ENCODE data around the gene SIT1. TPM values are rescaled to one million over a fixed set of nuclear protein-coding genes. Genes with fewer than 3 reads are reported as not detected.

The SIT1 gene
- total and polyA plus RNA-seq, 10 donors, result 24.2 to 82.7 (median 41.1) TPM

DNA sequence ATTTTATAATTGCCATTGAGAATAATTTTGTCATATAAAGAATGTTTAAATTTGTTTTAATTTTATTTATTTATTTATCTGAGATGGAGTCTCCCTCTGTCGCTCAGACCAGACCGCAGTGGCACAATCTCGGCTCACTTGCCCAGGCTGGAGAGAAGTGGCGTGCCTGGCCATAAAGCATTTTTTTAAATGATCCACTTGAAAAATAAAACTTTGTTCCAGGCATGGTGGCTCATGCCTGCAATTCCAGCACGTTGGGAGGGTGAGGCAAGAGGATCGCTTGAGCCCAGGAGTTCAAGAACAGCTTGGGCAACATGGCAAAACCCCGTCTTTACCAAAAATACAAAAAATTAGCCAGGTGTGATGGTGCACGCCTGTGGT is 2.1 kb upstream of the SIT1 start:
- no peak for DNase-seq
- Histone ChIP-seq H3K4me1 (peaks cover 27 to 89% (median 58%) of the 10 kb centered on the region in 6 donors), H3K9me3 (no peaks in the 10 kb centered on the region), H3K27me3 (replicated peaks in 1 of 7) (no peaks in the 10 kb centered on the region), H3K27ac (peak overlapping the region in 3 of 8 donors; percentile 7 to 95 (median 13)), H3K4me3 (no peak overlapping the region), H3K36me3 (no peaks in the 10 kb centered on the region)
- 91 to 94% (median 93%) methylated on average over 8 of the region's 8 CpGs for WGBS, 5 donors
- intact Hi-C loops (cut with DNase I; ENCODE audit: low total_unique reads), result no loop called here
- TF ChIP-seq, protein P1, sequence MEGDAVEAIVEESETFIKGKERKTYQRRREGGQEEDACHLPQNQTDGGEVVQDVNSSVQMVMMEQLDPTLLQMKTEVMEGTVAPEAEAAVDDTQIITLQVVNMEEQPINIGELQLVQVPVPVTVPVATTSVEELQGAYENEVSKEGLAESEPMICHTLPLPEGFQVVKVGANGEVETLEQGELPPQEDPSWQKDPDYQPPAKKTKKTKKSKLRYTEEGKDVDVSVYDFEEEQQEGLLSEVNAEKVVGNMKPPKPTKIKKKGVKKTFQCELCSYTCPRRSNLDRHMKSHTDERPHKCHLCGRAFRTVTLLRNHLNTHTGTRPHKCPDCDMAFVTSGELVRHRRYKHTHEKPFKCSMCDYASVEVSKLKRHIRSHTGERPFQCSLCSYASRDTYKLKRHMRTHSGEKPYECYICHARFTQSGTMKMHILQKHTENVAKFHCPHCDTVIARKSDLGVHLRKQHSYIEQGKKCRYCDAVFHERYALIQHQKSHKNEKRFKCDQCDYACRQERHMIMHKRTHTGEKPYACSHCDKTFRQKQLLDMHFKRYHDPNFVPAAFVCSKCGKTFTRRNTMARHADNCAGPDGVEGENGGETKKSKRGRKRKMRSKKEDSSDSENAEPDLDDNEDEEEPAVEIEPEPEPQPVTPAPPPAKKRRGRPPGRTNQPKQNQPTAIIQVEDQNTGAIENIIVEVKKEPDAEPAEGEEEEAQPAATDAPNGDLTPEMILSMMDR (IDR thresholded peaks at IDR 0.05 in 8 of 11, conservative IDR thresholded peaks at IDR 0.05 in 3 of 11), result no peak
- TF ChIP-seq POLR2AphosphoS5 (IDR thresholded peaks at IDR 0.05) (no peak), POLR2A (IDR thresholded peaks at IDR 0.05) (no peak)

DNA sequence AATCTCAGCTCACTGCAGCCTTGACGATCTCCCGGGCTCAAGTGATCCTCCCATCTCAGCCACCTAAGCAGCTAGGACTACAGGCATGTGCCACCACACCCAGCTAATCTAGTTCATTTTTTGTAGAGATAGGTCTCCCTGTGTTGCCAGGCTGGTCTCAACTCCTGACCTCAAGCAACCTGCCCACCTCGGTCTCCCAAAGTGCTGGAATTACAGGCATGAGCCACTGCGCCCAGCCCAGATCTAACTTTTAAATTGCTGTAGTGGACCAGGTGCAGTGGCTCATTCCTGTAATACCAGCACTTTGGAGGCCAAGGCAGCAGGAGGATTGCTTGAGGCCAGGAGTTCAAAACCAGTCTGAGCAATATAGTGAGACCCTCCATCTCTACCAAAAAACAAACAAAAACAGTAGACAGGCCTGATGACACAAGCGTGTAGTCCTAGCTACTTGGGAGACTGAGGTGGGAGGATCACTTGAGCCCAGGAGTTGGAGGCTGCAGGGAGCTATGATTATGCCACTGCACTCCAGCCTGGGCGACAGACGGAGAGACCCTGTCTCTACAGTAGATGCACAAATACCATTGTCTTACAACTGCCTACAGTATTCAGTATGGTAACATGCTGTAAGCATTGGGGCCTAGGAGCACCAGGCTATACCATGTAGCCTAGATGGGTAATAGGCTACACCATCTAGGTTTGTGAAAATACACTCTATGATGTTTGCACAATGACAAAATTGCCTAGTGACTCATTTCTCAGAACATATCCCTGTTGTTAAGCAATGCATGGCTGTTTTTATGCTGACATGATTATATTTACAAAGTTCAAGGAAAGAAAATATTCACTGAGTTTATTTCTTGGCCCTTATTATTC is 1.5 kb upstream of the SIT1 start:
- Histone ChIP-seq H3K36me3 (no peaks in the 10 kb centered on the region), H3K9me3 (no peaks in the 10 kb centered on the region), H3K27ac (peak overlapping the region in 4 of 8 donors; percentile 85 to 95 (median 93)), H3K27me3 (replicated peaks in 1 of 7) (no peaks in the 10 kb centered on the region), H3K4me3 (no peak overlapping the region), H3K4me1 (peaks cover 29 to 89% (median 59%) of the 10 kb centered on the region in 6 donors)
- 89 to 94% (median 91%) methylated on average over 7 of the region's 7 CpGs for WGBS, 5 donors
- DNase-seq, result no peak
- TF ChIP-seq POLR2AphosphoS5 (IDR thresholded peaks at IDR 0.05), result no peak
- TF ChIP-seq, protein P1 (IDR thresholded peaks at IDR 0.05 in 8 of 11, conservative IDR thresholded peaks at IDR 0.05 in 3 of 11), result no peak
- TF ChIP-seq POLR2A (IDR thresholded peaks at IDR 0.05), result no peak
- intact Hi-C loops (cut with DNase I; ENCODE audit: low total_unique reads), result no loop called here

DNA sequence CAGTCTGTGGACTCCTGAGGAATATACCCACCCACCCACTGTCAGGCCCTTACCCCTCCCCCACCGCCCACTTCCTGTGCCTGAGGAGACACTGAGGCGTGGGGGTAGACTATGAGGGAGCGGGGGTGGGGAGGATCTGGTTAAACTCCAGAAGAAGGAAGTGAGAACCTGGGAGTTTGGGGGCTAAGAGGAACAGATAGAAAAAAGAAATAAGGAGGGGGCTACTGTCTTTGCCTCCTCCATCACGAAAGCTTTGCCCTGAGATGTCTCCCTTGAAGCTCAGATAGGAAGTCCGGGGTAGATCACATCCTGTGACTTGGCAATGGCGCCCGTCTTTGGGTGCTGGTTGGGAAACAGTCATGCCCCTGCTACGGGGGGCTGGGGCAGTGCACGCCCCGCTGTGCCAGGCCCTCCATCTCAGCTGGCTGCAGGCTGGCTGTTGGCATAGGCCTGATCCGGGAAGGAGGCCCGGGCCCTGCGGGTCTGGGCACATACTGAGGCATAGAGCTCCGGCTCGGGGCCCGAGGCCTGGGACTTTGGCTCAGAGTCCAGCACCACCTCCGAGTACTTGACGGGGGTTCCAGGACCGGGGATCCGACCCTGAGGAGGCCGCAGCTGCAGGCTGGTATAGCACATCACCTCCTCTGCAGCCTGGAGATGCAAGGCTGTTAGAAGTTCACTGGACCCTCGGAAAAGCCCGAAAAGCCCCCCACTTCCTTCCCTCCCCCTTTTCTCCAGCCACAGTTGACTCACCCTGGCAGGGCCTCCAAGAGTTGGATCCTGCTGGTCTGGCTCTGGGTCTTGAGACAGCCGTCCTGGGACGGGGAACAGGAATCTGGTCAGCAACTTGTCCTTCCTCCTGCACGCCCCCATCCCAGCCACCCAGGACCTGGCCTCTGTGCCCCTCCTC is 1.0 kb downstream of the SIT1 start:
- Histone ChIP-seq H3K36me3 (no peaks in the 10 kb centered on the region), H3K4me1 (peaks cover 36 to 88% (median 68%) of the 10 kb centered on the region in 6 donors), H3K9me3 (no peaks in the 10 kb centered on the region), H3K4me3 (peak overlapping the region; percentile 41 to 73 (median 54)), H3K27ac (peak overlapping the region; percentile 68 to 95 (median 81)), H3K27me3 (replicated peaks in 1 of 7) (no peaks in the 10 kb centered on the region)
- intact Hi-C loops (cut with DNase I; ENCODE audit: low total_unique reads), result no loop called here
- WGBS, 5 donors, result 43 to 61% (median 50%) methylated on average over 22 to 26 of the region's 26 CpGs
- peak; percentile 84 for DNase-seq
- TF ChIP-seq POLR2AphosphoS5 (IDR thresholded peaks at IDR 0.05) (peak in 2 of 3 donors; percentile 28), POLR2A (IDR thresholded peaks at IDR 0.05) (no peak)
- TF ChIP-seq, protein P1 (IDR thresholded peaks at IDR 0.05 in 8 of 11, conservative IDR thresholded peaks at IDR 0.05 in 3 of 11), result no peak

All from spleen (tissue), 11 donors.